Smooth muscle cell (in vitro differentiated cells): ENCODE measurements around the gene DLST. TPM values are rescaled to one million over a fixed set of nuclear protein-coding genes. Genes with fewer than 3 reads are reported as not detected.

Experiments used
- DNase-seq: peaks from one replicate; lab custom pipeline; 2025; ENCODE audit not compliant: unreplicated experiment; lab: John Stamatoyannopoulos, UW
- H2AFZ ChIP-seq: fragments of 200-600 bp; sonication (generic); 2 replicates; pipeline ENCODE4 v1.6.0; 2016; ENCODE audit warnings: antibody characterized with exemption, low read depth, mild to moderate bottlenecking
- H3F3A ChIP-seq: fragments of 200-600 bp; sonication (generic); 2 replicates; pipeline ENCODE4 v1.6.0; 2017; ENCODE audit warnings: antibody characterized with exemption, low read depth
- H3K27ac ChIP-seq: fragments of 200-600 bp; sonication (generic); 2 replicates; pipeline ENCODE4 v1.5.1; 2016; ENCODE audit warnings: low read depth, mild to moderate bottlenecking
- H3K27me3 ChIP-seq: fragments of 200-600 bp; sonication (generic); 2 replicates; pipeline ENCODE4 v1.6.1; 2016; ENCODE audit warnings: low read depth, mild to moderate bottlenecking
- H3K36me3 ChIP-seq: fragments of 200-600 bp; sonication (generic); 2 replicates; pipeline ENCODE4 v1.5.1; 2016; ENCODE audit warnings: low read depth
- H3K4me1 ChIP-seq: fragments of 200-600 bp; sonication (generic); 2 replicates; pipeline ENCODE4 v1.5.1; 2016; ENCODE audit warnings: low read depth
- H3K4me2 ChIP-seq: fragments of 200-600 bp; sonication (generic); 2 replicates; pipeline ENCODE4 v1.6.0; 2016; ENCODE audit warnings: mild to moderate bottlenecking
- H3K4me3 ChIP-seq: fragments of 200-600 bp; sonication (generic); 2 replicates; pipeline ENCODE4 v1.5.1; 2016; ENCODE audit warnings: mild to moderate bottlenecking
- H3K79me2 ChIP-seq: fragments of 200-600 bp; sonication (generic); 2 replicates; pipeline ENCODE4 v1.6.0; 2016; ENCODE audit warnings: low read depth, mild to moderate bottlenecking
- H3K9ac ChIP-seq: fragments of 200-600 bp; sonication (generic); 2 replicates; pipeline ENCODE4 v1.6.0; 2016; ENCODE audit warnings: low read depth
- H3K9me3 ChIP-seq: fragments of 200-600 bp; sonication (generic); replicated peaks from 2 replicates; pipeline ENCODE4 v1.5.1; 2016; ENCODE audit warnings: low read depth
- H4K20me1 ChIP-seq: fragments of 200-600 bp; sonication (generic); 2 replicates; pipeline ENCODE4 v1.6.0; 2016; ENCODE audit warnings: low read depth
- CTCF ChIP-seq: fragments of 200-600 bp; sonication (generic); IDR thresholded peaks from 2 replicates; pipeline ENCODE4 v1.5.1; 2017; ENCODE audit warnings: borderline replicate concordance, mild to moderate bottlenecking, antibody characterized with exemption; ENCODE audit not compliant: insufficient read depth, poor library complexity, severe bottlenecking
- WGBS: methylation state at CpG from one replicate; pipeline ENCODE4 v1.1.7; 2016; ENCODE audit warnings: low lambda C conversion rate; 5-methylcytosine and 5-hydroxymethylcytosine counted together
- polyA plus RNA-seq: library from polyadenylated mRNA; unstranded; fragments of >200 nt; fragmentation: Nextera tagmentation; extraction: Ambion mirVana; gene quantifications from 2 replicates; pipeline ENCODE4 v1.2.1, GENCODE V29; 2016
- total RNA-seq: library from RNA; depleted of rRNA; stranded (reverse); fragments of >200 nt; gene quantifications from 2 replicates; pipeline ENCODE4 v1.2.3, GENCODE V29; 2014

The DLST gene
- total and polyA plus RNA-seq, 2 experiments from 2014 or later, result 4.9 to 46.9 TPM

- 83% methylated on average over 6 of the region's 6 CpGs for WGBS
- no peaks in the 10 kb centered on the region for H3K36me3 ChIP-seq
- no peaks in the 10 kb centered on the region for H4K20me1 ChIP-seq
- H3K79me2 ChIP-seq, result peaks cover 6% of the 10 kb centered on the region
- H3F3A ChIP-seq, result peaks cover 6% of the 10 kb centered on the region
- no peak for TF ChIP-seq CTCF
- no peaks in the 10 kb centered on the region for H3K9me3 ChIP-seq
- peaks cover 21% of the 10 kb centered on the region for H3K4me1 ChIP-seq
- no peaks in the 10 kb centered on the region for H3K27me3 ChIP-seq
- no peak overlapping the region for H3K9ac ChIP-seq
- H2AFZ ChIP-seq, result no peak overlapping the region
- H3K4me2 ChIP-seq, result peak overlapping the region; percentile 44
- no peak for DNase-seq
- H3K27ac ChIP-seq, result peak overlapping the region; percentile 44
- H3K4me3 ChIP-seq, result no peak overlapping the region
Observed at GRCh38 chr14:74952180-74952665, 70.5 kb downstream of the DLST start.

- no peak overlapping the region for H2AFZ ChIP-seq
- no peaks in the 10 kb centered on the region for H3K36me3 ChIP-seq
- 69% methylated on average over 18 of the region's 18 CpGs for WGBS
- H4K20me1 ChIP-seq, result no peaks in the 10 kb centered on the region
- H3K4me2 ChIP-seq, result peak overlapping the region; percentile 83
- H3K9me3 ChIP-seq, result no peaks in the 10 kb centered on the region
- H3K27ac ChIP-seq, result no peak overlapping the region
- peaks cover 6% of the 10 kb centered on the region for H3K79me2 ChIP-seq
- H3K4me3 ChIP-seq, result no peak overlapping the region
- H3K27me3 ChIP-seq, result no peaks in the 10 kb centered on the region
- no peak for DNase-seq
- no peak for TF ChIP-seq CTCF
- peaks cover 21% of the 10 kb centered on the region for H3K4me1 ChIP-seq
- H3F3A ChIP-seq, result peaks cover 6% of the 10 kb centered on the region
- H3K9ac ChIP-seq, result no peak overlapping the region
Observed at GRCh38 chr14:74952697-74953484, 71.2 kb downstream of the DLST start.

Other genes with a start within 250 kb of the DLST start
- gene AREL1, start 168.8 kb upstream of the DLST start, total RNA-seq, result 27.3 and 33.5 TPM in 2 replicates
- 9.4 and 9.6 TPM in 2 replicates for gene AREL1, start 168.8 kb upstream of the DLST start, polyA plus RNA-seq
- 34.9 and 36.2 TPM in 2 replicates for gene FCF1, start 168.8 kb upstream of the DLST start, total RNA-seq
- 14.6 and 17.5 TPM in 2 replicates for gene FCF1, start 168.8 kb upstream of the DLST start, polyA plus RNA-seq
- gene YLPM1, start 118.6 kb upstream of the DLST start, total RNA-seq, result 22.3 and 29.7 TPM in 2 replicates
- 14.6 and 15.5 TPM in 2 replicates for gene YLPM1, start 118.6 kb upstream of the DLST start, polyA plus RNA-seq
- not detected in 2 replicates for gene PROX2, start 5.8 kb upstream of the DLST start, total RNA-seq
- 0.08 and 0.52 TPM in 2 replicates for gene PROX2, start 5.8 kb upstream of the DLST start, polyA plus RNA-seq
- 0.09 TPM in 1 of 2 replicates, not detected in the other for gene RPS6KL1, start 41.3 kb downstream of the DLST start, total RNA-seq
- gene RPS6KL1, start 41.3 kb downstream of the DLST start, polyA plus RNA-seq, result not detected in 2 replicates
- gene PGF, start 73.7 kb downstream of the DLST start, total RNA-seq, result 15.4 and 17.8 TPM in 2 replicates
- 30.6 and 32.2 TPM in 2 replicates for gene PGF, start 73.7 kb downstream of the DLST start, polyA plus RNA-seq
- gene EIF2B2, start 121.0 kb downstream of the DLST start, total RNA-seq, result 38.0 and 47.4 TPM in 2 replicates
- 64.3 and 71.2 TPM in 2 replicates for gene EIF2B2, start 121.0 kb downstream of the DLST start, polyA plus RNA-seq
- 18.9 and 23.5 TPM in 2 replicates for gene MLH3, start 169.6 kb downstream of the DLST start, total RNA-seq
- gene MLH3, start 169.6 kb downstream of the DLST start, polyA plus RNA-seq, result 9.6 and 11.5 TPM in 2 replicates
- 6.9 and 12.2 TPM in 2 replicates for gene ACYP1, start 182.1 kb downstream of the DLST start, total RNA-seq
- 14.9 and 17.3 TPM in 2 replicates for gene ACYP1, start 182.1 kb downstream of the DLST start, polyA plus RNA-seq
- 0.18 and 0.31 TPM in 2 replicates for gene ZC2HC1C, start 187.7 kb downstream of the DLST start, total RNA-seq
- 0.53 and 2.6 TPM in 2 replicates for gene ZC2HC1C, start 187.7 kb downstream of the DLST start, polyA plus RNA-seq
- 17.8 and 34.4 TPM in 2 replicates for gene NEK9, start 245.1 kb downstream of the DLST start, total RNA-seq
- 10.5 and 12.4 TPM in 2 replicates for gene NEK9, start 245.1 kb downstream of the DLST start, polyA plus RNA-seq